K562 (cell line): Measurements from ENCODE around the gene NTM. TPM values are rescaled to one million over a fixed set of nuclear protein-coding genes. Genes with fewer than 3 reads are reported as not detected.

Experiments used
- ATAC-seq: fragments of 200-7000 bp; cut with Tn5 transposase; 3 replicates; pipeline ENCODE4 v1.9.1; 2020; ENCODE audit warnings: moderate library complexity
- BruUV-seq: library from RNA; stranded (reverse); fragments of 400-500 nt; replicated peaks from 2 replicates; lab custom pipeline; 2021; lab: Mats Ljungman, UMichigan
- CTCF ChIA-PET: fragments of 300-600 bp; formaldehyde crosslinking; extraction: SDS; loops from one replicate; lab custom pipeline; 2021; ENCODE audit warnings: low intra/inter-chr PET ratio; lab: Yijun Ruan, JAX
- POLR2A ChIA-PET: fragments of 300-600, 350-650 bp; sonication (Branson Sonifier 250); formaldehyde crosslinking; extraction: SDS; loops from one replicate; lab custom pipeline; 2021; ENCODE audit warnings: antibody characterized with exemption, inconsistent platforms; lab: Yijun Ruan, JAX
- DNase-seq, 4 experiments: peaks; one replicate each; pipeline versions ENCODE4 v3.0.0 to v3.0.0-alpha.2; 2011 to 2018; ENCODE audit warnings: low spot score in 3 of 4, mixed read lengths in 3 of 4; ENCODE audit errors: extremely low read depth in 1 of 4
- FAIRE-seq: peaks from 2 replicates; lab custom pipeline; 2011; peaks lifted over from hg19 to GRCh38; lab: Jason Lieb, UNC
- H2AFZ ChIP-seq: 2 replicates; pipeline ENCODE4 v1.6.0; 2011; ENCODE audit warnings: low read depth, low read length, control low read depth, inconsistent platforms
- H3K27ac ChIP-seq: fragments of 200-600 bp; 3 replicates; pipeline ENCODE4 v1.8.0; 2011; ENCODE audit warnings: low read depth, mild to moderate bottlenecking, control low read depth, inconsistent platforms, low read length, moderate library complexity, mixed read lengths; ENCODE audit errors: extremely low read depth
- H3K27me3 ChIP-seq, 2 experiments: fragments of 300-600 bp in 1 of 2; 2 replicates in 1 of 2; 3 replicates in 1 of 2; pipeline versions ENCODE4 v1.6.0 to v1.8.0; 2011; ENCODE audit warnings: inconsistent platforms in 2 of 2, low read length in 2 of 2, mild to moderate bottlenecking in 1 of 2, mixed read lengths in 1 of 2, moderate library complexity in 1 of 2; ENCODE audit not compliant: control insufficient read depth in 2 of 2, insufficient read depth in 2 of 2
- H3K36me3 ChIP-seq: fragments of 300-600 bp; 3 replicates; pipeline ENCODE4 v1.8.0; 2011; ENCODE audit warnings: mild to moderate bottlenecking, low read length, inconsistent platforms; ENCODE audit not compliant: control insufficient read depth, insufficient read depth
- H3K4me1 ChIP-seq, 2 experiments: fragments of 200-600 bp in 1 of 2; replicated peaks in 1 of 2; 2 replicates in 1 of 2; 3 replicates in 1 of 2; pipeline versions ENCODE4 v1.5.1 to v1.8.0; 2011; ENCODE audit warnings: inconsistent platforms in 2 of 2, low read length in 2 of 2, mild to moderate bottlenecking in 1 of 2, mixed read lengths in 1 of 2, moderate library complexity in 1 of 2; ENCODE audit not compliant: control insufficient read depth in 2 of 2, insufficient read depth in 2 of 2
- H3K4me2 ChIP-seq: 2 replicates; pipeline ENCODE4 v1.6.1; 2011; ENCODE audit warnings: low read length, control low read depth, inconsistent platforms, mixed read lengths; ENCODE audit not compliant: insufficient read depth
- H3K4me3 ChIP-seq: fragments of 200-600 bp; sonication (generic), shearing (Covaris generic); 2 replicates; pipeline ENCODE4 v1.5.1; 2016; ENCODE audit warnings: control low read depth, inconsistent platforms
- H3K79me2 ChIP-seq: fragments of 200-600 bp; 3 replicates; pipeline ENCODE4 v1.8.0; 2011; ENCODE audit warnings: low read length, inconsistent platforms; ENCODE audit not compliant: control insufficient read depth, insufficient read depth
- H3K9ac ChIP-seq, 2 experiments: 2 replicates each; pipeline versions ENCODE4 v1.6.0 to v1.6.1; 2011; ENCODE audit warnings: low read depth in 2 of 2, low read length in 2 of 2, control low read depth in 1 of 2, inconsistent platforms in 1 of 2, mild to moderate bottlenecking in 1 of 2, mixed read lengths in 1 of 2; ENCODE audit not compliant: insufficient read depth in 1 of 2
- H3K9me1 ChIP-seq: one replicate; pipeline ENCODE4 v1.6.0; 2011; ENCODE audit warnings: inconsistent platforms, mild to moderate bottlenecking, low read length, moderate library complexity; ENCODE audit not compliant: control insufficient read depth, insufficient read depth
- H3K9me3 ChIP-seq: replicated peaks from 2 replicates; pipeline ENCODE4 v1.5.1; 2011; ENCODE audit warnings: low read depth, low read length, inconsistent platforms; ENCODE audit not compliant: control insufficient read depth, insufficient read depth
- H4K20me1 ChIP-seq: replicated peaks from 2 replicates; pipeline ENCODE4 v1.6.1; 2011; ENCODE audit warnings: low read length, inconsistent platforms, mixed read lengths; ENCODE audit not compliant: control insufficient read depth, insufficient read depth
- BRCA1 ChIP-seq, 2 experiments: fragments of 450-650 bp in 1 of 2; sonication (generic) in 1 of 2; formaldehyde crosslinking in 1 of 2; IDR thresholded peaks; 2 replicates each; pipeline versions ENCODE4 v1.5.0 to v1.6.1; 2017 to 2020; ENCODE audit warnings: mild to moderate bottlenecking in 1 of 2, missing genetic modification reagents in 1 of 2
- EHMT2 ChIP-seq: fragments of 450-650 bp; IDR thresholded peaks from 2 replicates; pipeline ENCODE4 v1.6.1; 2018; ENCODE audit warnings: antibody characterized with exemption
- GATAD2A ChIP-seq: fragments of 450-650 bp; IDR thresholded peaks from 2 replicates; pipeline ENCODE4 v1.6.1; 2017
- GTF3C2 ChIP-seq: IDR thresholded peaks from 3 replicates; pipeline ENCODE4 v1.6.1; 2011; ENCODE audit warnings: borderline replicate concordance, mild to moderate bottlenecking, moderate library complexity; ENCODE audit not compliant: insufficient read length; ENCODE audit errors: extremely low read depth
- LCOR ChIP-seq: sonication (generic); formaldehyde crosslinking; IDR thresholded peaks from 2 replicates; pipeline ENCODE4 v1.8.0; 2022; ENCODE audit warnings: mild to moderate bottlenecking, missing genetic modification reagents
- NUFIP1 ChIP-seq: fragments of 450-650 bp; IDR thresholded peaks from 2 replicates; pipeline ENCODE4 v1.6.1; 2018; ENCODE audit not compliant: partially characterized antibody
- SAFB2 ChIP-seq: fragments of 200-400 bp; formaldehyde crosslinking; IDR thresholded peaks from 2 replicates; pipeline ENCODE4 v1.6.1; 2018; ENCODE audit warnings: borderline replicate concordance, low read length, low read depth, moderate library complexity; ENCODE audit not compliant: severe bottlenecking
- SUPT5H ChIP-seq: fragments of 450-650 bp; IDR thresholded peaks from 2 replicates; pipeline ENCODE4 v1.6.1; 2016
- TRIM28 ChIP-seq: fragments of 450-650 bp; IDR thresholded peaks from 2 replicates; pipeline ENCODE4 v1.6.1; 2017
- ZFX ChIP-seq: sonication (generic); formaldehyde crosslinking; IDR thresholded peaks from 2 replicates; pipeline ENCODE4 v1.8.0; 2022; ENCODE audit warnings: mild to moderate bottlenecking, missing genetic modification reagents, moderate library complexity
- ZNF124 ChIP-seq: sonication (generic); formaldehyde crosslinking; IDR thresholded peaks from 2 replicates; pipeline ENCODE4 v1.8.1; 2022; ENCODE audit warnings: missing genetic modification reagents
- ZNF655 ChIP-seq: fragments of 250-450 bp; sonication (Bioruptor Pico); IDR thresholded peaks from 2 replicates; pipeline ENCODE4 v1.5.0; 2021
- WGBS: fragments of 100-300 bp; shearing (Covaris generic); methylation state at CpG from one replicate; pipeline ENCODE4 v1.1.6; 2016; ENCODE audit warnings: low coverage, mixed read lengths; ENCODE audit not compliant: insufficient coverage; ENCODE audit errors: missing lambda C conversion rate; 5-methylcytosine and 5-hydroxymethylcytosine counted together
- in situ Hi-C: fragments of 300-500 bp; cut with MboI; formaldehyde crosslinking; loops from 4 replicates; pipeline ENCODE4 v1.15.0; 2018; ENCODE audit warnings: inconsistent platforms, mixed read lengths
- intact Hi-C: fragments of 100-400 bp; cut with micrococcal nuclease; formaldehyde crosslinking; loops from 2 replicates; pipeline ENCODE4 v1.14.2; 2022
- polyA plus RNA-seq, 8 experiments: library from polyadenylated mRNA; depleted of rRNA in 4 of 8; stranded (reverse) in 5 of 8; unstranded in 3 of 8; fragments of >200 nt; fragmentation: Nextera tagmentation in 2 of 8; fragmentation: Illumina TruSeq in 1 of 8; extraction: Ambion mirVana in 2 of 8; extraction: Trizol in 1 of 8; gene quantifications; 2 replicates each; pipeline versions ENCODE4 v1.2.1 to v1.2.3, GENCODE V29; 2011 to 2014; ENCODE audit warnings: inconsistent platforms in 1 of 8, missing spikeins in 1 of 8
- total RNA-seq, 7 experiments: library from RNA; depleted of rRNA in 6 of 7; stranded (reverse); fragments of >200 nt in 6 of 7; fragmentation: Illumina TruSeq in 2 of 7; extraction: Trizol in 2 of 7; gene quantifications; 2 replicates each; pipeline versions ENCODE4 v1.2.1 to v1.2.3, GENCODE V29; 2011 to 2021; ENCODE audit warnings: low replicate concordance in 1 of 7
- TF ChIP-seq, protein P1 (sequence below): fragments of 450-650 bp; IDR thresholded peaks from 2 replicates; pipeline ENCODE4 v1.6.1; 2016; ENCODE audit warnings: antibody characterized with exemption
- TF ChIP-seq, protein P2 (sequence below): fragments of 450-650 bp; IDR thresholded peaks from 2 replicates; pipeline ENCODE4 v1.7.0; 2016; ENCODE audit warnings: borderline replicate concordance
- TF ChIP-seq, protein P3 (sequence below), 2 experiments: fragments of 200-800 bp in 1 of 2; sonication (Bioruptor generic) in 1 of 2; sonication (generic) in 1 of 2; formaldehyde crosslinking in 1 of 2; IDR thresholded peaks in 1 of 2; conservative IDR thresholded peaks in 1 of 2; 2 replicates each; pipeline versions ENCODE4 v1.5.0 to v1.6.1; 2016 to 2020; ENCODE audit warnings: missing compliant biosample characterization in 1 of 2, missing genetic modification characterization in 1 of 2, missing genetic modification reagents in 1 of 2

NTM gene
- total and polyA plus RNA-seq, 9 of the 15 experiments (the other 6 are each of a cell fraction or from before 2014, with no cell fraction given): not detected

DNA sequence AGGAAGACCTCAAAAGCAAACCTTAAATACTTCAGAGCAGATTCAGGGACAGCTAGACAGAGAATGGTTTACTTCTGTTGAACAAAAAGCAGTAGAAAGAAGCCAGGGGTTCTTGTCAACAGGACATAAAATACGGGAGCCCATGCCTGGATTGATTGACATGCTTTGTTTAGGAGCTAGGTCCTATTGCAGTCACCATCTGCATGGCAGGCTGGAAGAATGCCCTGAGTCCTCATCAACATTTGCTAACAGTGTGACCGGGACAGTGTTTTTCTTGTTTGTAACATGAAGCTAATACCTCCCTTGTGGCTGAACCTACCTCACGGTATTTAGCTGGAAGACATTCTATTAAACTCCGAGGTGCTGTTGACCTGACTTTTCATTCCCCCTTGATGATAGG, 225.4 kb downstream of the NTM start:
- no peaks in the 10 kb centered on the region for H3K9me3 ChIP-seq
- ATAC-seq: no peak
- CTCF ChIA-PET: no interaction called here
- DNase-seq: no peak
- POLR2A ChIA-PET: no interaction called here
- no peak overlapping the region for H3K4me2 ChIP-seq
- H3K27me3 ChIP-seq: no peaks in the 10 kb centered on the region
- H3K4me3 ChIP-seq: no peak overlapping the region
- 0% methylated on average over 4 of the region's 4 CpGs for WGBS
- no TSS peak for BruUV-seq
- H2AFZ ChIP-seq: no peak overlapping the region
- intact Hi-C loops (no loop called here), in situ Hi-C loops (no loop called here)
- no peaks in the 10 kb centered on the region for H3K79me2 ChIP-seq
- H3K4me1 ChIP-seq: no peaks in the 10 kb centered on the region
- no peaks in the 10 kb centered on the region for H4K20me1 ChIP-seq
- no peak for FAIRE-seq
- H3K27ac ChIP-seq: no peak overlapping the region
- no peaks in the 10 kb centered on the region for H3K36me3 ChIP-seq
- H3K9me1 ChIP-seq: no peaks in the 10 kb centered on the region
- no peak overlapping the region for H3K9ac ChIP-seq
- no peak for TF ChIP-seq SUPT5H
- TF ChIP-seq LCOR (CRISPR knock-in tag): no peak
- TF ChIP-seq ZFX (CRISPR knock-in tag): no peak
- no peak for TF ChIP-seq BRCA1 (IDR thresholded peaks at IDR 0.05)
- no peak for TF ChIP-seq BRCA1 (CRISPR knock-in tag; IDR thresholded peaks at IDR 0.05)
- TF ChIP-seq, protein P1, sequence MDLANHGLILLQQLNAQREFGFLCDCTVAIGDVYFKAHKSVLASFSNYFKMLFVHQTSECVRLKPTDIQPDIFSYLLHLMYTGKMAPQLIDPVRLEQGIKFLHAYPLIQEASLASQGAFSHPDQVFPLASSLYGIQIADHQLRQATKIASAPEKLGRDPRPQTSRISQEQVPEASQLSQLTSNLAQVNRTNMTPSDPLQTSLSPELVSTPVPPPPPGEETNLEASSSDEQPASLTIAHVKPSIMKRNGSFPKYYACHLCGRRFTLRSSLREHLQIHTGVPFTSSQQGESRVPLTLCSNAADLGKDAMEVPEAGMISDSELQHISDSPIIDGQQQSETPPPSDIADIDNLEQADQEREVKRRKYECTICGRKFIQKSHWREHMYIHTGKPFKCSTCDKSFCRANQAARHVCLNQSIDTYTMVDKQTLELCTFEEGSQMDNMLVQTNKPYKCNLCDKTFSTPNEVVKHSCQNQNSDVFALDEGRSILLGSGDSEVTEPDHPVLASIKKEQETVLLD: no peak
- TF ChIP-seq GATAD2A: no peak
- no peak for TF ChIP-seq EHMT2
- TF ChIP-seq, protein P2, sequence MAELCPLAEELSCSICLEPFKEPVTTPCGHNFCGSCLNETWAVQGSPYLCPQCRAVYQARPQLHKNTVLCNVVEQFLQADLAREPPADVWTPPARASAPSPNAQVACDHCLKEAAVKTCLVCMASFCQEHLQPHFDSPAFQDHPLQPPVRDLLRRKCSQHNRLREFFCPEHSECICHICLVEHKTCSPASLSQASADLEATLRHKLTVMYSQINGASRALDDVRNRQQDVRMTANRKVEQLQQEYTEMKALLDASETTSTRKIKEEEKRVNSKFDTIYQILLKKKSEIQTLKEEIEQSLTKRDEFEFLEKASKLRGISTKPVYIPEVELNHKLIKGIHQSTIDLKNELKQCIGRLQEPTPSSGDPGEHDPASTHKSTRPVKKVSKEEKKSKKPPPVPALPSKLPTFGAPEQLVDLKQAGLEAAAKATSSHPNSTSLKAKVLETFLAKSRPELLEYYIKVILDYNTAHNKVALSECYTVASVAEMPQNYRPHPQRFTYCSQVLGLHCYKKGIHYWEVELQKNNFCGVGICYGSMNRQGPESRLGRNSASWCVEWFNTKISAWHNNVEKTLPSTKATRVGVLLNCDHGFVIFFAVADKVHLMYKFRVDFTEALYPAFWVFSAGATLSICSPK: no peak
- no peak for TF ChIP-seq TRIM28
- no peak for TF ChIP-seq SAFB2
- TF ChIP-seq, protein P3, sequence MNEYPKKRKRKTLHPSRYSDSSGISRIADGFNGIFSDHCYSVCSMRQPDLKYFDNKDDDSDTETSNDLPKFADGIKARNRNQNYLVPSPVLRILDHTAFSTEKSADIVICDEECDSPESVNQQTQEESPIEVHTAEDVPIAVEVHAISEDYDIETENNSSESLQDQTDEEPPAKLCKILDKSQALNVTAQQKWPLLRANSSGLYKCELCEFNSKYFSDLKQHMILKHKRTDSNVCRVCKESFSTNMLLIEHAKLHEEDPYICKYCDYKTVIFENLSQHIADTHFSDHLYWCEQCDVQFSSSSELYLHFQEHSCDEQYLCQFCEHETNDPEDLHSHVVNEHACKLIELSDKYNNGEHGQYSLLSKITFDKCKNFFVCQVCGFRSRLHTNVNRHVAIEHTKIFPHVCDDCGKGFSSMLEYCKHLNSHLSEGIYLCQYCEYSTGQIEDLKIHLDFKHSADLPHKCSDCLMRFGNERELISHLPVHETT (CRISPR knock-in tag; conservative IDR thresholded peaks at IDR 0.05 in 1 of 2, IDR thresholded peaks at IDR 0.05 in 1 of 2): no peak
- no peak for TF ChIP-seq GTF3C2
- TF ChIP-seq ZNF124 (CRISPR knock-in tag): no peak
- no peak for TF ChIP-seq NUFIP1
- no peak for TF ChIP-seq ZNF655
